ENCODE data around the gene CDC26.
"Not testable (repeated sequence)": the region's sequence is repeated elsewhere in the genome, so short reads cannot be mapped to it uniquely, and the experiment has no call there.

The CDC26 gene

DNA sequence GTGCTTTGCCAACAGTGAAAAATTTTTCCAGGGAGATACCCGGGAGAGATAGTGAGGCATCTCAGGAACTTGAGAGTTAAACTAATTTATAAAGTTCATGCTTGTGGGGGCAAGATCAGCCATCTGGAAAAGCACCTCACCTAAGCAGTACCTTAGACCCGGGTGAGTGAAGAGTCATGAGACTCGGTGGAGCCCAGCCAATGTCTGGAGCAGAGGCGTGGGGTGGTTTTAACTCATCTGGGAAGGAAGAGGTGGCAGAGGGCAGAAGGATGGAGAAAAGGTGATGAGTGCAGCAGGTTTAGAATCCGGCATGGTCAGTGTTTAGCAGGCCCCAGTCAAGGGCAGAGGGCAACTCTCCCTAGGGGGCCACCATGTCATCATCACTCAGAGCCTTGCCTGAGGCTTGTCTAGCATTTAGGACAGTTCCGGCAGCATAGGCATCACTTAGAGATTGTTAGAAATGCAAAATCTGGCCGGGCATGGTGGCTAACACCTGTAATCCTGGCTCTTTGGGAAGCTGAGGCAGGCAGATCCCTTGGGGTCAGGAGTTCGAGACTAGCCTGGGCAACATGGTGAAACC is 32.1 kb upstream of the CDC26 start:
- no peak for DNase-seq (ENCODE audit: low read depth)
- Histone ChIP-seq H3K27me3 (replicated peaks; ENCODE audit: control insufficient read depth, insufficient read depth, low read length) (no peaks in the 10 kb centered on the region), H3K36me3 (ENCODE audit: control insufficient read depth, insufficient read depth, low read length, severe bottlenecking) (no peaks in the 10 kb centered on the region)

DNA sequence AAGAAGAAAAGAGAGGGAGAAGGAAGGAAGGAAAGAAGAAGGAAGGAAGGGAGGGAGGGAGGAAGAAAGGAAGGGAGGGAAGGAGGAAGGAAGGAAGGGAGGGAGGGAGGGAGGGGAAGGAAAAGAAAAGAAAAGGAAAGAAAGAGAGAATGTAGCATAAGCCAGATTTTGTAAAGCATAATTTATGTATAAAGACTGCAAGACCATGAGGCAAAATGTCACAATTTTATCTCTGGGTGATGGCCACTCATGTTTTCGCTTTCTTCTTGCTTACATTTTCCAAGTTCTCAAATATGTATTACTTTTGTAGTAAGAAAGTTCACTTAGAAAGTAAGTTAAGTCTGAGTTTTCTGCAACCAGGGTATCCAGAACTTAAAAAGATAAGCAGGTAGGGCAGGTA is 31.2 kb upstream of the CDC26 start:
- Histone ChIP-seq H3K9me3 (ENCODE audit: control insufficient read depth, low read length) (no peaks in the 10 kb centered on the region), H3K27me3 (replicated peaks; ENCODE audit: control insufficient read depth, insufficient read depth, low read length) (no peaks in the 10 kb centered on the region), H3K4me1 (ENCODE audit: control insufficient read depth, insufficient read depth, low read length) (no peaks in the 10 kb centered on the region), H3K9ac (ENCODE audit: low read length) (no peak overlapping the region), H3K4me3 (ENCODE audit: low read length) (no peak overlapping the region), H3K36me3 (ENCODE audit: control insufficient read depth, insufficient read depth, low read length, severe bottlenecking) (no peaks in the 10 kb centered on the region)
- no peak for DNase-seq (ENCODE audit: low read depth)

More for the DNA sequence above, 32.1 kb upstream of the CDC26 start:
- no peaks in the 10 kb centered on the region for H3K4me1 ChIP-seq (ENCODE audit: control insufficient read depth, insufficient read depth, low read length)
- no peak overlapping the region for H3K4me3 ChIP-seq (ENCODE audit: low read length)
- H3K9ac ChIP-seq (ENCODE audit: low read length): no peak overlapping the region
- no peaks in the 10 kb centered on the region for H3K9me3 ChIP-seq (ENCODE audit: control insufficient read depth, low read length)

DNA sequence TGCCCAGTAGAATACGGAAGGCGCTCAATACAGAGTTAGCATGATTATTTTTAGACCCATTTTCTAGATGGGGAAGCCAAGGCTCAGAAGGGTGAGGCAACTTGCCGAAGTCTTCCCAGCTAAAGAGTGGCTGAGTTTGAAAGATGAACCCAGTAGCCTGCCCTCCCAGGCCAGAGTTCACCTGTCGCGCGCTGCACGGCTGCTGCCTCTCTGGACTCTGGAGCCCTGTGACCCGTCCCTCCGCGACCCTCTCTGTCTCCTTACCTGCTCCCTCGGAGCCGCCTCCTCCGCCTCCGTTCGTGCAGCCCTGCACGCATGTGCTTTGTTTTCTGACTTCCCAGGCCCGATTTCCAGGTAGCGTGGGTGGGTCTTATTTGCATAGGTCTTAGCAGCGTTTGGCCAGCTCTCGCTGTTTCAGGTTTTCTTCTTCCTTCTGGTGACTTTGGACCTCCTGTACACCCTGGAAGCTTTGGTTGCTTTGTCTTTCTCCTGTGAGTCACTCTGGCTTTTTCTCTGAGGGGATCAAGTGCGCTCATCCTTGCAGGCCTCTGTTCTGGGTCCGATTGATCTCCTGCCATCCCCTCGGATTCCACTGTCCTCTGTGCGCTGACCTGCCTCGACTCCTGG is 27.5 kb upstream of the CDC26 start, which contains the start of gene RNF183:
Gene RNF183 (minus strand): TSS at position 585 of the 627 bp plus-strand sequence. CDS start 5,192 bp downstream, outside the sequence.
- Histone ChIP-seq H3K4me1 (ENCODE audit: control insufficient read depth, insufficient read depth, low read length) (no peaks in the 10 kb centered on the region), H3K9me3 (ENCODE audit: control insufficient read depth, low read length) (no peaks in the 10 kb centered on the region), H3K9ac (ENCODE audit: low read length) (no peak within 1 kb of the TSS), H3K27me3 (replicated peaks; ENCODE audit: control insufficient read depth, insufficient read depth, low read length) (peaks cover 15% of the 10 kb centered on the region), H3K4me3 (ENCODE audit: low read length) (no peak within 1 kb of the TSS), H3K36me3 (ENCODE audit: control insufficient read depth, insufficient read depth, low read length, severe bottlenecking) (no peaks in the 10 kb centered on the region)
- DNase-seq (ENCODE audit: low read depth): no peak

DNA sequence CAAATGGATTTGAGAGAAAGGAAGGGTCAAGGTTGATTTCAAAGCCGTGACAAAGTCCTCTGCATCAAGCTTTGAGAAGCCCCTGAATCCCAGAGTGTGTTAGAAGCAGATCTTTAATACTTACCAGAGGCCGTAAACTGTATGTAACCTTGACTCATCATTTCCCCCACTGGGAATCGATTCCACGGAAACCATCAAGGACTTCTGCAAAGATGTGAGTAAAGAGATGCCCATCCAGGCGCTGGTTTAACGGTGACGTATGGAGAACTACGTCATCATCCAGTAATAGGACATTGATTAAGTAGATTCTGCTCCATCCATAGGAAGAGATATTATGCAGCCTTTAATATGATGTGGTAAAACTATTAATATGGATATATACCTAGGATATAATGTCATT is 26.2 kb upstream of the CDC26 start:
- Histone ChIP-seq H3K9me3 (ENCODE audit: control insufficient read depth, low read length) (no peaks in the 10 kb centered on the region), H3K4me3 (ENCODE audit: low read length) (no peak overlapping the region), H3K27me3 (replicated peaks; ENCODE audit: control insufficient read depth, insufficient read depth, low read length) (peaks cover 15% of the 10 kb centered on the region), H3K36me3 (ENCODE audit: control insufficient read depth, insufficient read depth, low read length, severe bottlenecking) (no peaks in the 10 kb centered on the region), H3K4me1 (ENCODE audit: control insufficient read depth, insufficient read depth, low read length) (no peaks in the 10 kb centered on the region), H3K9ac (ENCODE audit: low read length) (no peak overlapping the region)
- DNase-seq (ENCODE audit: low read depth): no peak

DNA sequence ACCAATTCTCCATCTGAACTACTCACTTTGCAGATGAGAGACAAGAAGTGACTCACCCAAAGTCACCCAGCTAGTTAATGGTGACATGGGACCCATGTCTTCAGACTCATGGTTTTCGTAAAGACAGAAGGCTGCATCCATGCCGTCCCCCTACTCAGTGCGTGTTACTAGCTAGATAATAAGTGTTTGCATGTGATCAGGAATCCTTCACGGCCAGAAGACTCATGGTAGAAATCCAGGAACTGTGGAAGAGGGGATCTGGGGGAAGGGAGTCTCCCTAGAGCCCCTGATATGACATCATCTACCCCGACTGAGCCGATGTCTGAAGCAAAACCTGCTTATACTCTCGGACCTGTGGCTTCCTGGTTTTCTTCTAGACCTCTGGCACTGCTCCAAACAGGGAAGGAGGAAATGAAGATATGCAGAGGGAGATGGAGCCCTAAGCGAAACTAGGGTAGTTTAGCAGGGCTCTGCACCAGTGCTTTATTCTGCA is 24.5 kb upstream of the CDC26 start:
- Histone ChIP-seq H3K27me3 (replicated peaks; ENCODE audit: control insufficient read depth, insufficient read depth, low read length) (peaks cover 15% of the 10 kb centered on the region), H3K9me3 (ENCODE audit: control insufficient read depth, low read length) (no peaks in the 10 kb centered on the region), H3K4me3 (ENCODE audit: low read length) (no peak overlapping the region), H3K9ac (ENCODE audit: low read length) (no peak overlapping the region), H3K36me3 (ENCODE audit: control insufficient read depth, insufficient read depth, low read length, severe bottlenecking) (no peaks in the 10 kb centered on the region), H3K4me1 (ENCODE audit: control insufficient read depth, insufficient read depth, low read length) (no peaks in the 10 kb centered on the region)
- DNase-seq (ENCODE audit: low read depth): no peak

DNA sequence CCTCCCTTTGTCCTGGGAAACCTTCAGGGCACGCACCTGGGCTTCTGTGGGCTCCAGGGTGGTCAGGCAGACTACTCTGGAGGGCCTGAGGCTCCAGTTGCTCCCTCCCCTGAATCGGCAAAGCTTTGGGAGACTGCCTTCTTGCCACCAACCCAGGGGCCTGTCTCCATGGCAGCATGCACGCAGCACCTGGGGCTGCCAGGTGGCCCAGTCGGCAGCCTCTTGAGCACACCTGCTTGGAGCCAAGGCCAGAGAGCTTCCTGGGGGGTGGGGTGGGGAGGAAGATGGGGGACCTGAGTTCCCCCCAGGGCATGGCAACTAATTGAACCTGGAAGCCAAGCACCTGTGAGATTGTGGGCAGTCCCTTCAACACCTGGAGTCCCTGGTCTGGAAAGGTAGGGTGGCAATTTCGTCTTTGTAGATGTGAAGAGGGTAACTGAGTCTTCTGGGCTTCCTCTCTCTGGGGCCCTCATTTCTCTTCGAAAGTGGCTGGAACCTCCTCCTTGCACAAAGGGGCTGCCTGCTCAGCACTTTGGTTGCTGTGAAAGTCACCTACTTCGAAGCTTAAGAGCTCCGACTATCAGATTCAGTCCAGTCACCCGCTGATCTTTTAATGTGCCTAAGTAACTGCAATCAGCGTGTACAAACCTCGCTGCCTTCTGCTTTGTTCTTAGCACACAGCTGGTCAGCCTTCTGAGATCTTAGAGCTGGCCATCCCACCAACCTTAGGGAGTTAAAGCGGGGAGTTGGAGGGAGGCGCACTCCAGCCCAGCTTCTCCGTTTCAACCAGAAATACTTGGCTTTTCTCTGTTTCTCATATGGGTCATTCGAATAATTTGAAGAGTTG is 23.8 kb upstream of the CDC26 start:
- Histone ChIP-seq H3K9me3 (ENCODE audit: control insufficient read depth, low read length) (no peaks in the 10 kb centered on the region), H3K4me1 (ENCODE audit: control insufficient read depth, insufficient read depth, low read length) (peaks cover under 1% of the 10 kb centered on the region), H3K36me3 (ENCODE audit: control insufficient read depth, insufficient read depth, low read length, severe bottlenecking) (no peaks in the 10 kb centered on the region), H3K27me3 (replicated peaks; ENCODE audit: control insufficient read depth, insufficient read depth, low read length) (peaks cover 15% of the 10 kb centered on the region), H3K9ac (ENCODE audit: low read length) (no peak overlapping the region), H3K4me3 (ENCODE audit: low read length) (no peak overlapping the region)
- DNase-seq (ENCODE audit: low read depth): no peak

DNA sequence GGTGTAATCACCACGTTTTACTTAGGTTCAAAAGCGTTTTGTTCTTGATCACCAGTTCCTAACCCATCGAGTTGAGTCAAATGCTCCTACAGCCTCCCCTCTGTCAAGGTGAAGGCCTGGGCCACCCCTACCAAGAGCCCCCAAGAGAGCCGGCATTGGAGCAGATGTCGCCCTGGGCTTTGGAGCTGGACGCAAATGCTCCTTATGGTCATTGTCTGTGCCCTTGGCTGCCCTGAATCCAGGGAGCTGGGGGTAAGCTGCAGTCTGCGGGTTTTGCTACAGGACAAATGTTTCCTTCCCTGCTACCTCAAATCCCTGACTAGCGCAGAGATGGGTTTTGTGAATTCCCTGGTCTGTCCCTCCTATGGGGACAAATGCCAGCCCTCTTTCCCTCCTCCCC is 22.9 kb upstream of the CDC26 start:
- no peak overlapping the region for H3K4me3 ChIP-seq (ENCODE audit: low read length)
- no peak overlapping the region for H3K9ac ChIP-seq (ENCODE audit: low read length)
- no peaks in the 10 kb centered on the region for H3K9me3 ChIP-seq (ENCODE audit: control insufficient read depth, low read length)
- H3K36me3 ChIP-seq (ENCODE audit: control insufficient read depth, insufficient read depth, low read length, severe bottlenecking): no peaks in the 10 kb centered on the region
- peaks cover 9% of the 10 kb centered on the region for H3K4me1 ChIP-seq (ENCODE audit: control insufficient read depth, insufficient read depth, low read length)
- no peak for DNase-seq (ENCODE audit: low read depth)
- peaks cover 15% of the 10 kb centered on the region for H3K27me3 ChIP-seq (replicated peaks; ENCODE audit: control insufficient read depth, insufficient read depth, low read length)

DNA sequence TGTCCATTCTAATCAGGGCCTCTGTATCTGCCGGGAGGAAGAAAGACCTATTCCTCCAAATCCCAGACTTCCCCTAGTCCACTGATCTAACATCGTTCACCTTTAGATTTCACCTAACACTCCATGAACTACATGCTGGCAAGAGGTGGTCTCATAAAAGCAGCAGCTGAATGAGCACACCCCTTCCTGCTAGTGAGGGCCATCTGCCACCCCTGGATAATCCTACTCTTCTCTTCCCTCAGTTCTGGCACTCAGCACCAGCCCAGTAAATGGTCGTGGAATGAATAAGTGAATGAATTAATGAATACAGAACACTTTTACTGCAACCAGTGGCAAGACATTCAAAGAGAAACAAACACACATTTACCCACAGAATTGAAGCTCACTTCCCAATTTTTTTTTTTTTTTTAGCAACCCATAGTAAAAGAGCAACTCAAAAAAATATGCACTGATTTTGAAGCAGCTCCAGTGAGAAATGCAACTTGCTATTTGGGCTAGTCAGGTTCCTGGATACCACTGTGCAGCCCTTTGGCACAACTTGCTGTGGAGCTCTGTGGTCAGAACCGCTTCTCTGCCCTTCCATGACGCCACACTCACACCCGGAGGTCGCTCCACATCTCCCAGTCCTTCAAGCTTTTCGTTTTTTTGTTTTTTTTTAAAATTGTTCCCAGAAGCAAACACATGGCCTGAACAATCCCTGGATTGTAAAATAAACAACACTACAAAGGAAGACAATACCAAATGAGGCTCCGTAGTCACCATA is 21.6 kb upstream of the CDC26 start:
- Histone ChIP-seq H3K36me3 (ENCODE audit: control insufficient read depth, insufficient read depth, low read length, severe bottlenecking) (peaks cover 13% of the 10 kb centered on the region), H3K4me1 (ENCODE audit: control insufficient read depth, insufficient read depth, low read length) (peaks cover 20% of the 10 kb centered on the region), H3K27me3 (replicated peaks; ENCODE audit: control insufficient read depth, insufficient read depth, low read length) (peaks cover 15% of the 10 kb centered on the region), H3K9ac (ENCODE audit: low read length) (no peak overlapping the region), H3K9me3 (ENCODE audit: control insufficient read depth, low read length) (no peaks in the 10 kb centered on the region), H3K4me3 (ENCODE audit: low read length) (no peak overlapping the region)
- DNase-seq (ENCODE audit: low read depth): no peak

DNA sequence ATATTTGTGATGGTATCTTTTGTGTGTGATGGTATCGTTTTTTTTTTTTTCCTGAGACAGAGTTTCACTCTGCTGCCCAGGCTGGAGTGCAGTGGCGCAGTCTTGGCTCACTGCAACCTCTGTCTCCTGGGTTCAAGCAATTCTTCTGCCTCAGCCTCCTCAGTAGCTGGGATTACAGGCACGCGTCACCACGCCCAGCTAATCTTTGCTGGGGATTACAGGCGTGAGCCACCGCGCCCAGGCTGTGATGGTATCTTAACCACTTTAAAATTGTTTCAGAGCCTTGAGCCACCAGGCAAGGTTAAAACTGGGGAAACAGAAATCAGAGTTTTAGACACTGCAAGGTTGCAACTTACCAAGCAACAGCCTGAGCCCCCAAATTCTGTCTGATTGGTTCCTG is 20.9 kb upstream of the CDC26 start:
- H3K36me3 ChIP-seq (ENCODE audit: control insufficient read depth, insufficient read depth, low read length, severe bottlenecking): peaks cover 20% of the 10 kb centered on the region
- H3K4me3 ChIP-seq (ENCODE audit: low read length): not testable (repeated sequence)

DNA sequence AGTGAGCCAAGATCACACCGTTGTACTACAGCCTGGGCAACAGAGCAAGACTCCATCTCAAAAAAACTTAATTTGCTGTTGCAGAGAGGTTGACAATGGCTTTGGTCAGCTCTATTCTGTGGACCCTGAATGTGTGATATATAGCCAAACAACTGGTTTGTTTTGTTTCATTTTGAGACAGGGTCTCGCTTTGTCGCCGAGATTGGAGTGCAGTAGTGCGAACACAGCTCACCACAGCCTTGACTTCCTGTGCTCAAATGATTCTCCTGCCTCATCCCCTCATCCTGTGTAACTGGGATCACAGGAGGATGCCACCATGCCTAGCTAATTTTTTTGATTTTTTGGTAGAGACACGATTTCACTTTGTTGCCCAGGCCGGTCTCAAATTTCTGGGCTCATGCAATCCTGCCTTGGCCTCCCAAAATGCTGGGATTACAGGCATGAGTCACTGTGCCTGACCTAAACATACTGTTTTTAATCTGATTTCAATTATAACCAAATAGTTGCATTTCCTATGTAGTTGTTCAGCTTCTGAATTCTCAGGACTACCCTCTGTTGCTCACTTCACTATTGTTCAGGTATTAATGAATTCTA is 18.0 kb upstream of the CDC26 start:
- H3K9ac ChIP-seq (ENCODE audit: low read length): peak overlapping the region; percentile 54
- no peaks in the 10 kb centered on the region for H3K27me3 ChIP-seq (replicated peaks; ENCODE audit: control insufficient read depth, insufficient read depth, low read length)
- H3K36me3 ChIP-seq (ENCODE audit: control insufficient read depth, insufficient read depth, low read length, severe bottlenecking): peaks cover 47% of the 10 kb centered on the region
- peak; percentile 86 for DNase-seq (ENCODE audit: low read depth)
- H3K4me3 ChIP-seq (ENCODE audit: low read length): no peak overlapping the region
- H3K4me1 ChIP-seq (ENCODE audit: control insufficient read depth, insufficient read depth, low read length): peaks cover 20% of the 10 kb centered on the region
- no peaks in the 10 kb centered on the region for H3K9me3 ChIP-seq (ENCODE audit: control insufficient read depth, low read length)

More for the DNA sequence above, 20.9 kb upstream of the CDC26 start:
- not testable (repeated sequence) for DNase-seq (ENCODE audit: low read depth); H3K9me3 ChIP-seq (ENCODE audit: control insufficient read depth, low read length); H3K9ac ChIP-seq (ENCODE audit: low read length)
- H3K4me1 ChIP-seq (ENCODE audit: control insufficient read depth, insufficient read depth, low read length): peaks cover 20% of the 10 kb centered on the region
- peaks cover 15% of the 10 kb centered on the region for H3K27me3 ChIP-seq (replicated peaks; ENCODE audit: control insufficient read depth, insufficient read depth, low read length)
